Common myeloid progenitor, CD34-positive (primary cell): ENCODE measurements around the gene CNN2.
A peak's percentile ranks its signal among the peaks of the same experiment; 100 is the strongest.

ENCODE experiments used
- CTCF ChIA-PET: fragments of 350-600 bp; sonication (Branson Sonifier 250); formaldehyde crosslinking; loops from one replicate; lab custom pipeline; 2021; ENCODE audit warnings: antibody characterized with exemption; lab: Charles Lee
- POLR2A ChIA-PET: fragments of 350-600 bp; sonication (Branson Sonifier 250); formaldehyde crosslinking; loops from one replicate; lab custom pipeline; 2021; ENCODE audit warnings: antibody characterized with exemption; lab: Charles Lee
- DNase-seq, 3 donors: peaks; one replicate each; pipeline versions ENCODE4 v3.0.0 to v3.0.0-alpha.2; 2013
- H3K27ac ChIP-seq, 2 experiments: 1 replicate in 1 of 2; 2 replicates in 1 of 2; pipeline ENCODE4 v1.7.0; 2013; ENCODE audit warnings: inconsistent platforms in 2 of 2, low read length in 2 of 2, mild to moderate bottlenecking in 2 of 2, low read depth in 1 of 2, moderate library complexity in 1 of 2; ENCODE audit not compliant: severe bottlenecking in 2 of 2, insufficient read depth in 1 of 2, poor library complexity in 1 of 2
- H3K27me3 ChIP-seq, 5 experiments: replicated peaks in 2 of 5; 1 replicate in 3 of 5; 2 replicates in 2 of 5; pipeline versions ENCODE4 v1.6.1 to v1.7.0; 2013; ENCODE audit warnings: low read length in 4 of 5, mild to moderate bottlenecking in 2 of 5, moderate library complexity in 2 of 5, inconsistent platforms in 1 of 5; ENCODE audit not compliant: insufficient read depth in 5 of 5, control insufficient read depth in 4 of 5
- H3K36me3 ChIP-seq, 4 experiments: 1 replicate in 2 of 4; 2 replicates in 2 of 4; pipeline versions ENCODE4 v1.6.1 to v1.7.0; 2013; ENCODE audit warnings: low read length in 3 of 4, control low read depth in 1 of 4, mild to moderate bottlenecking in 1 of 4; ENCODE audit not compliant: control insufficient read depth in 4 of 4, insufficient read depth in 4 of 4
- H3K4me1 ChIP-seq, 4 experiments: 1 replicate in 3 of 4; 2 replicates in 1 of 4; pipeline versions ENCODE4 v1.6.1 to v1.7.1; 2013; ENCODE audit warnings: low read length in 3 of 4, mild to moderate bottlenecking in 3 of 4, control low read depth in 1 of 4, inconsistent platforms in 1 of 4, moderate library complexity in 1 of 4; ENCODE audit not compliant: control insufficient read depth in 4 of 4, insufficient read depth in 4 of 4; ENCODE audit errors: control extremely low read depth in 1 of 4
- H3K4me3 ChIP-seq, 7 experiments: 1 replicate in 4 of 7; 2 replicates in 3 of 7; pipeline versions ENCODE4 v1.5.1 to v1.7.0; 2013; ENCODE audit warnings: mild to moderate bottlenecking in 7 of 7, low read length in 6 of 7, moderate library complexity in 6 of 7, inconsistent platforms in 2 of 7, low read depth in 2 of 7, control low read depth in 1 of 7; ENCODE audit not compliant: insufficient read depth in 4 of 7, control insufficient read depth in 1 of 7; ENCODE audit errors: extremely low read depth in 1 of 7
- H3K9me3 ChIP-seq, 5 experiments: 1 replicate in 4 of 5; 2 replicates in 1 of 5; pipeline versions ENCODE4 v1.6.1 to v1.7.1; 2013; ENCODE audit warnings: low read length in 4 of 5, mild to moderate bottlenecking in 2 of 5, inconsistent platforms in 1 of 5, low read depth in 1 of 5, moderate library complexity in 1 of 5; ENCODE audit not compliant: control insufficient read depth in 4 of 5, insufficient read depth in 2 of 5; ENCODE audit errors: control extremely low read depth in 1 of 5
- WGBS: methylation state at CpG from one replicate; pipeline ENCODE4 v1.1.5; 2013; ENCODE audit not compliant: insufficient coverage; 5-methylcytosine and 5-hydroxymethylcytosine counted together

CNN2 gene

DNA sequence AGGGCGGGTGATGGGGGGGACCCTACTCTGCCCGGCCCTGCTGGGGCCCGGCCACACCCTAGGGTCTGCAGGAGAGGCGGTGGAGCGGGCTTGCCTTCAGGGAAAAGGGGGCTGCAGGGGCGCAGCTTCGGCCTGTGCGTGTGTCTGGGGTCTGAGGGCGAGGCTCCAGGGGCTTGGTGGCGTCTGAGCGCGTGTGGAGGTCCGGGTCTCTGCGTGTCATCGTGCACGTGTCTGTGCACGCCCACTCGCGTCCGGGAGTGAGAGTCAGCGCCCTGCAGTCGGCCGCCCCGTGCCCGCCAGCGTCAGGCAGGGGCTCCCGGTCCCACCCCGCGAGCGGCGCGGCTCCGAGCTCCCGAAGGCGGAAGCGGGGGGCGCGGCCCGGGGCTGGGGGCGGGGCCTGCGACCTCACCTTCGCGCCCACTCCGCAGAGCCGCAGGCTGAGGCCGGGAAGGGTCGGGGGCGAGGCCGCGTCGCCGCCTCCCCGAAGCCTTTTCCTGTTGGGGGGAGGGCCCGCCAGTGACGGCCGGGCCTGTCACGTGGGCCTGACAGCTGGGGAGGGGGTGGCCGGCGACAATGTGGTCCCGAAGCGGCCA, 40.4 kb downstream of the CNN2 start, which contains the start of gene ARHGAP45:
ARHGAP45 (plus strand) TSS at position 420 of the 593 bp plus-strand sequence. CDS start 239 bp downstream, outside the sequence.
- Histone ChIP-seq H3K27me3 (no peaks in the 10 kb centered on the region), H3K27ac (peak within 1 kb of the TSS in 1 of 2 experiments; percentile 75), H3K4me3 (peak within 1 kb of the TSS; percentile 58 to 91 (median 78)), H3K9me3 (no peaks in the 10 kb centered on the region), H3K4me1 (peaks cover 0 to 56% (median 50%) of the 10 kb centered on the region in 4 experiments), H3K36me3 (peaks cover 0 to 15% (median 11%) of the 10 kb centered on the region in 4 experiments)
- peak; percentile 61 to 83 (median 78) for DNase-seq
- 2% methylated on average over 44 of the region's 61 CpGs for WGBS
- CTCF ChIA-PET = interaction anchor here (0.6 to 4.9 kb wide), 12 partner anchors 10 to 363 kb away, joined by 3 to 34 read pairs (median 4); partner anchors contain the start of genes ABCA7 and CNN2
- POLR2A ChIA-PET = interaction anchor here (1.0 to 1.8 kb wide), 6 partner anchors 10 to 47 kb away, joined by 3 to 9 read pairs (median 4); partner anchors contain the start of genes ABCA7 and RNU6-2

DNA sequence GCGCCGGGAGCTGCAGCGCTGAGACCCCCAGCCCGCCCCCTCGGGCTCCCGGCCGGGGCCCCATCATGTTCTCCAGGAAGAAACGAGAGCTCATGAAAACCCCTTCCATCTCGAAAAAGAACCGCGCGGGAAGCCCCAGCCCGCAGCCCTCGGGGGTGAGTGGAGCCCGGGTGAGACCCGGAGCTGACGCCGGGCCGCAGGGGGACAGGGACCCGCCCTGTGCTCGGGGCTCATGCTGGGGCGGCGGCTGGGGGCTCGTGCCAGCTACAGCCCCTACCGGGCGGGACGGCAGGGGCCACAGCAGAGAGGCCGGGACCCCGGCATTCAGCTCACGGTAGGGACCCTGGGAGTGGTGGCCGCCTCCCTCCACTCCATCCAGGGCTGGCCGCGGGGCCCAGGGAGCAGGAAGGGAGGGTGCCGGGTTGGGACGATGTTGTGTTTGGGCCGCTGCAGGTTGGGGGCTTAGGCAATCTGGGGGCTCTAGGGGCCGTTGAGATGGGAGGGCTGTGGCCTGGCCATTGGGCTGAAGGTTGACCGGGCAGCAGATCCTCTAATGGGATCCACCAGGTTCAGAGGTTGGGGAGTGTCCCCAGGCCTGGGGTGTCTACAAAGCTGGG, 41.0 kb downstream of the CNN2 start:
- DNase-seq = peak in 2 of 3 donors; percentile 53 to 76
- Histone ChIP-seq H3K9me3 (no peaks in the 10 kb centered on the region), H3K4me3 (peak overlapping the region; percentile 58 to 91 (median 78)), H3K4me1 (peaks cover 0 to 56% (median 50%) of the 10 kb centered on the region in 4 experiments), H3K27me3 (no peaks in the 10 kb centered on the region), H3K27ac (peak overlapping the region in 1 of 2 experiments; percentile 75), H3K36me3 (peaks cover 0 to 20% (median 12%) of the 10 kb centered on the region in 4 experiments)
- CTCF ChIA-PET = interaction anchor here (0.6 to 4.9 kb wide), 10 partner anchors 10 to 364 kb away, joined by 3 to 34 read pairs (median 4); partner anchors contain the start of genes ABCA7 and CNN2
- POLR2A ChIA-PET = interaction anchor here (0.8 to 1.8 kb wide), 7 partner anchors 9 to 46 kb away, joined by 3 to 9 read pairs (median 4); partner anchors contain the start of genes ABCA7 and RNU6-2
- 0% methylated on average over 32 of the region's 38 CpGs for WGBS

DNA sequence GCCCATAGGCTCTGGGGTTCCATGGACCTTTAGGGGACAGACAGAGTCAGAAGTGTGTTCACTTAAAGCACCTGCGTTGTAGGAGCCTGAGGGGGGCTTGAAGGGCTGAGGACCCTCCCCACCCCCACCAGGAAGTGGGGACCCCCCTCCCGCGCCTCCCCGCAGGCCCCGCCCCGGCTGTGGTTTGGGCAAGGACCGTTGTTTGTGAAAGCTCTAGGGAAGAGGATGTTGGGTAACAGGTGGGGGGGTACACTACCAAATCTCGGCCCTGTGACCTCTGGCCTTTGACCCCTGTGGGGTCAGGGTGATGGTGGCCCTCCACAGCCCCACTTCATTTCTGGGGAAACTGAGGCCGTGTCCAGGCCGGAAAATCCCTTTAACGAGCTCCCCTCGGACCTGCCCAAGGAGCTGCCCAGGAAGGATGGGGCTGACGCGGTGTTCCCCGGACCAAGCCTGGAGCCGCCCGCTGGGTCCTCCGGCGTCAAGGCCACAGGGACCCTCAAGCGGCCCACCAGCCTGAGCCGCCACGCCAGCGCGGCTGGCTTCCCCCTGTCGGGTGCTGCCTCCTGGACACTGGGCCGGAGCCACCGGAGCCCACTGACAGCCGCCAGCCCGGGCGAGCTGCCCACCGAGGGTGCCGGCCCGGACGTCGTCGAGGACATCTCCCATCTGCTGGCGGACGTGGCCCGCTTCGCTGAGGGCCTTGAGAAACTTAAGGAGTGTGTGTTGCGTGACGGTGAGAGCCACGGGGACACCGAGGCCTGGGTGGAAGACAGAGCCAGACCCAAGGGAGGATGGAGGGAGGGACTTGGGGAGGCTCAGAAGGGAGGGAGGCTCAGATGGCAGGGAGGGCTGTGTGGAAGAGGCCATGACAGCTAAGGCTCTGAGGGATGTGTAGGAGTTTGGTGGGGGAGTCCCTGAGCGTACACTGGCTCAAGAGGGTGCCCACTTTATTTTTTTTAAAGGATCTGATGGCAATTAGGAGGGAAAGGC, 41.9 kb downstream of the CNN2 start:
- H3K9me3 ChIP-seq = no peaks in the 10 kb centered on the region
- WGBS = 19% methylated on average over 38 of the region's 45 CpGs
- ChIA-PET POLR2A (interaction anchor here (0.8 to 1.8 kb wide), 3 partner anchors 8 to 41 kb away, joined by 4 to 9 read pairs (median 7); no protein-coding TSS in a partner anchor), CTCF (interaction anchor here (1.0 to 4.9 kb wide), 7 partner anchors 9 to 41 kb away, joined by 3 to 34 read pairs (median 4); no protein-coding TSS in a partner anchor)
- H3K27ac ChIP-seq = peak overlapping the region in 1 of 2 experiments; percentile 75
- H3K27me3 ChIP-seq = no peaks in the 10 kb centered on the region
- peak in 2 of 3 donors; percentile 68 to 74 for DNase-seq
- H3K4me3 ChIP-seq = peak overlapping the region; percentile 58 to 91 (median 78)
- H3K4me1 ChIP-seq = peaks cover 0 to 56% (median 51%) of the 10 kb centered on the region in 4 experiments
- H3K36me3 ChIP-seq = peaks cover 2 to 29% (median 17%) of the 10 kb centered on the region in 4 experiments

DNA sequence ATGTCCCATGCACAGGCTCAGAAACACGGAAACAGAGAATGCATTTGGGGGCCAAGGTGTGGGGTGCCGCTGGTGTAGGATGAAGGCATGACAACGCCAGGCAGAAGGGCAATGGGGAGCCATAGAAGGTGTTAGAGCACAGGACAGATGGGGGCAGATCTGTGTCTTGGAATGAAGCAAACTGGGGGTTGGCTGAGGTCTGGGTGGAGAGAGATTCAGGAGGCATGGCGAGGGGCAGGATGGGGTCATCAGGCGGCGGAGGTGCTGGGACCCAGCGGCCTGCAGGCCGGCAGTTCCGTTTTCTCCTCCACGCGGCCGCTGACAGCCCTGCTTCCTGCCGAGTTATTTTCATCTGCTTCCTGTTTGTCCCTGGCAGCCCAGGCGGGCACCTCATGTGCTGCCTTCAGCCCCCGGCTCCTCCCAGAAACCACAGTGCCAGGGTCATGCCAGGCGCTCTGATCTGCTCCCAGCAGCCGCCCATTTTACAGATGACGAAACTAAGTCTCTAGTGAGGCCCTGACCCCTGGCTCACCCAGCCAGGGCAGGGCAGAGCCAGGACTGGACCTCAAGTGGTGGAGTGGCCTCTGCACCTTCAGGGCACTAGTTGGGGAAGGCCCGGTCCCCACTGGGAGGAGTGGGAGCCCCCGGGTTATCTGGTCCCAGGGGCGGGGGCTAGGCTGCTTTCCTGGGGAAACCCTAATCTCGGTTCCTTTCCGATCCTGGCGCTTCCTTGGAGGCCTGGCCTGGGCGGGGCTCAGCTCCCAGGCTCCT, 42.8 kb downstream of the CNN2 start:
- Histone ChIP-seq H3K27ac (peak overlapping the region in 1 of 2 experiments; percentile 1), H3K36me3 (peaks cover 2 to 38% (median 22%) of the 10 kb centered on the region in 4 experiments), H3K4me3 (peak overlapping the region in 5 of 7 experiments; percentile 68 to 91 (median 86)), H3K4me1 (peaks cover 0 to 64% (median 60%) of the 10 kb centered on the region in 4 experiments), H3K9me3 (no peaks in the 10 kb centered on the region), H3K27me3 (no peaks in the 10 kb centered on the region)
- POLR2A ChIA-PET = no interaction called here
- WGBS = 17% methylated on average over 25 of the region's 25 CpGs
- CTCF ChIA-PET = interaction anchor here (1.3 to 4.9 kb wide), 2 partner anchors 19 to 36 kb away, joined by 3 to 34 read pairs; no protein-coding TSS in a partner anchor
- peak; percentile 81 to 97 (median 95) for DNase-seq

DNA sequence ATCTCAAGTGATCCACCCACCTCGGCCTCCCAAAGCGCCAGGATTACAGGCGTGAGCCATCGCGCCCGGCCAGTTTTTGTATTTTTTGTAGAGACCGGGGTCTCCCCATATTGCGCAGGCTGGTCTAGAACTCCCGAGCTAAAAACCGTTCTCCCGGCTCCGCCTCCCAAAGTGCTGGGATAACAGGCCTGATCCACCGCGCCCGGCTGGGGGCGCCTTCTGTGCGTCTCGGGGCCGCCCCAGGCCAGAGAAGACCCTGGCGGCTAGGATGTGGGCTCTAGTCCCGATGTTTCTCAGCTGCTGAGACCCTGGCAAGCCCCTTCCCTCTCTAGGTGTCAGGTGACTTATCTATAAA, 44.1 kb downstream of the CNN2 start:
- H3K36me3 ChIP-seq = peaks cover 2 to 42% (median 25%) of the 10 kb centered on the region in 4 experiments
- POLR2A ChIA-PET = no interaction called here

More for the DNA sequence above, 44.1 kb downstream of the CNN2 start:
- no peak overlapping the region for H3K4me3 ChIP-seq
- no peak overlapping the region for H3K27ac ChIP-seq
- 97% methylated on average over 18 of the region's 21 CpGs for WGBS
- no peak for DNase-seq
- no peaks in the 10 kb centered on the region for H3K9me3 ChIP-seq
- H3K27me3 ChIP-seq = no peaks in the 10 kb centered on the region
- H3K4me1 ChIP-seq = peaks cover under 1 to 65% (median 62%) of the 10 kb centered on the region in 4 experiments
- CTCF ChIA-PET = interaction anchor here (1.1 to 1.3 kb wide), 2 partner anchors 14 to 35 kb away, joined by 3 read pairs; no protein-coding TSS in a partner anchor
